ENCODE results near the gene AFF3. TPM values are rescaled to one million over a fixed set of nuclear protein-coding genes. Genes with fewer than 3 reads are reported as not detected.

The AFF3 gene
- total RNA-seq, 2 experiments from 2014 or later = 0.09 to 0.55 TPM

DNA sequence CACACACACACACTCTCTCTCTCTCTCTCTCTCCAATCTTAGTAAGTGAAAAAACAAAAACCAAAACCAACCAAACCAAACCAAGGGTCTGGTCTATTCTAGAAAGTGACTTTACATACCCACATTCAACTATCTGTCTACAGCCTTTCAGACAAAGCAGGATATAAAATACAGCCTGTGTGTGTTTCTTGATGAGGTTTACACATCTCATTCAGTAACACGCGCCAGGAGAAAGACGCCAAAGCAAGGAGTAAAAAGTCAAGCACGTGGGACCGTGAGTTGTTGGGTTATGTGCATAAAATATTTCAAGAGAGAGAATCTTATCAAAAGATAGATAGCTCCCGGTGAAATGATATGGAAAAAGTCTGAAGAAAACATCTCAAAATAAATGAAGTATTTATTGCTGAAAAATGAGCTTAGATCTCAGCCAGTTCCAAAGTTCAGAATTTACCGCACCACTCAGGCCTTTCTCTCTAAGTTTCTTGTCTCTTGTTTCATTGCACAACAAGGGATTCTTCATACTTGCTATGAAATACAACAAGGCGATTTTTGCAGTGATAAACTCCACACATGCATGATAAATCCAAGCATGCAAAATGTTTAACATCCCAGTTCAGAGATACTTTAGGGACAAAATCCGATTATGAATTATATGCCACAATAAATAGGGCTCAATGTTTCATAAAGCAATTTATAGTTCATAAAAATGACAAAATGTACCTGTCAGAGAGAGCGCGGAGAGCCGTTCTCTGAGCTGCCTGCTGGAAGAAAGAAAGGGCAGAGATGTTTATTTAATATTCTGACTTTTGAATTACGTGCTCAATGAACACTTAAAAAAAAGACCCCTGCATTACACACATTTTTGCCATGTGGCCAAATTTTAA, 493.2 kb downstream of the AFF3 start:
- Mint-ChIP-seq H3K9me3 (ENCODE audit: low read depth) (no peaks in the 10 kb centered on the region), H3K27me3 (peaks cover 5% of the 10 kb centered on the region), H3K27ac (no peak overlapping the region), H3K4me3 (no peak overlapping the region), H3K4me1 (no peaks in the 10 kb centered on the region), H3K36me3 (no peaks in the 10 kb centered on the region)
- DNase-seq (no peak), ATAC-seq (no peak)
- CTCF ChIA-PET = no interaction called here

DNA sequence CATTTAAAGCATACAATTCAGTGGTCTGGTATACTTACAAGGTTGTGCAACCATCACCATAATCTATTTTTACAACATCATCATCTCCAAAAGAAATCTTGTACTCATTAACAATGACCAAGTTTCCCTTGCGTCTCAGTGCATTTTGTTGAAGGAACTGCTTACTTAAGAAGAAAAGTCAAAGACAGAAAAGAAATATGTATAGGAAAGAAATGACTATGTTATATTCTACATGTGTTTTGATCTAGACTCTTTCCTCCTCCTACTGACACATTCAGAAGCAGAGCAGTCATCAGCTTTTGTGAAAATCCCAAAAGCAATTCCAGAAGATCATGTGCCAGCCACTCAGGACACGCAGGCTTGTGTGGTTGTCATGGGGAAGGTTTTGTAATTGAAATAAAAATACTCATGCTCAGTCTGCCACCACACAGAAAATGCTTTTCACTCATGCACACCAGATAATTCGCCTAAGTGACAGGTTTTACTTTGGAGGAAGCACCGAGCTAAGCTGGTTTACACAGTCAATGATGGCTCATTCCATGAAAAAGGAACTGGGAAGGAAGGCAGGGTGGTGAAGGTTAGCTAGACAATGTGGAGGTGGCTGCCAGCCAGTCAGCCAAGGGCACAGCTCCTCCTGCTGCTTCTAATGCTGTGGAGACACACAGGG, 494.1 kb downstream of the AFF3 start:
- DNase-seq (no peak), ATAC-seq (no peak)
- no peaks in the 10 kb centered on the region for H3K9me3 Mint-ChIP-seq (ENCODE audit: low read depth)
- no peak overlapping the region for H3K4me3 Mint-ChIP-seq
- CTCF ChIA-PET = no interaction called here
- peaks cover 5% of the 10 kb centered on the region for H3K27me3 Mint-ChIP-seq
- H3K4me1 Mint-ChIP-seq = no peaks in the 10 kb centered on the region
- no peak overlapping the region for H3K27ac Mint-ChIP-seq
- no peaks in the 10 kb centered on the region for H3K36me3 Mint-ChIP-seq

DNA sequence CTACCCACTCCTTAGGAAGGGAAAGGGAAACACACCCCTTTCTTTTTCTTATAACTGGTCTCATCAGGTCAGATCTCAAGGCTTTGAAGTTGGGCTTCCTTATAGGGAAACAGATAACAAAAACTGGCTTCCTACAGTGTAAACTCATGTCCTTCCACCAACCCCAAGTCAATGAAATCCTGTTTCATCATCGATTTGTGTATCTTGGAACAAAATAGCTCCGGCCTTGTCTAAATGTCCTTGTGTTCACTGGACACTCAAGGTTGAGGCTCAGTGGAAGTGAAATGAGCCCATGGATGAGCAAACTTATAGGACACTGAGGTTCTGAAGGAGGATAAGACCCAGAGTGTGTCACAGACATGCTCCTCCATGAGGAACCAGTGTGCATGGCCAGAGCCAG, 496.4 kb downstream of the AFF3 start:
- CTCF ChIA-PET = no interaction called here
- H3K36me3 Mint-ChIP-seq = no peaks in the 10 kb centered on the region
- H3K27ac Mint-ChIP-seq = no peak overlapping the region
- ATAC-seq (no peak), DNase-seq (no peak)
- no peaks in the 10 kb centered on the region for H3K9me3 Mint-ChIP-seq (ENCODE audit: low read depth)
- H3K4me1 Mint-ChIP-seq = no peaks in the 10 kb centered on the region
- H3K4me3 Mint-ChIP-seq = no peak overlapping the region
- peaks cover 5% of the 10 kb centered on the region for H3K27me3 Mint-ChIP-seq

DNA sequence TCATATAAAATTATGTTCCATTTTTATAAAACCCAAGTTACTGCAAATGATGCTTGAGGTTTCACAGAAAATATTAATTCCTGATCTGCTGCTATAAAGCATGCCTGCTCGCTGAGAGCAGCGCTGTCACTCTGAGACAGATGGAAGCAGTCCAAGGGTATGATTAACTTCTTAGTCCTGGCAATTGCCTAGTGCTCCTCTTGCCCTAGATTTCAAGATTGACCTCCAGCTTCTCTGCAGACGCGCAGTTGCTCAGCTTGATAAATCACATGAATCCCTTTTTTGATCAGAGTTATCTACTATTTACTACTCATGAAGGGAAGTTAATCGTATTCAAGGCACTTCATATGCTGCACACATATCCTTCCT, 498.0 kb downstream of the AFF3 start:
- H3K36me3 Mint-ChIP-seq = no peaks in the 10 kb centered on the region
- DNase-seq (no peak), ATAC-seq (no peak)
- peaks cover 5% of the 10 kb centered on the region for H3K27me3 Mint-ChIP-seq
- no peaks in the 10 kb centered on the region for H3K9me3 Mint-ChIP-seq (ENCODE audit: low read depth)
- no peak overlapping the region for H3K4me3 Mint-ChIP-seq
- CTCF ChIA-PET = no interaction called here
- no peak overlapping the region for H3K27ac Mint-ChIP-seq
- no peaks in the 10 kb centered on the region for H3K4me1 Mint-ChIP-seq

DNA sequence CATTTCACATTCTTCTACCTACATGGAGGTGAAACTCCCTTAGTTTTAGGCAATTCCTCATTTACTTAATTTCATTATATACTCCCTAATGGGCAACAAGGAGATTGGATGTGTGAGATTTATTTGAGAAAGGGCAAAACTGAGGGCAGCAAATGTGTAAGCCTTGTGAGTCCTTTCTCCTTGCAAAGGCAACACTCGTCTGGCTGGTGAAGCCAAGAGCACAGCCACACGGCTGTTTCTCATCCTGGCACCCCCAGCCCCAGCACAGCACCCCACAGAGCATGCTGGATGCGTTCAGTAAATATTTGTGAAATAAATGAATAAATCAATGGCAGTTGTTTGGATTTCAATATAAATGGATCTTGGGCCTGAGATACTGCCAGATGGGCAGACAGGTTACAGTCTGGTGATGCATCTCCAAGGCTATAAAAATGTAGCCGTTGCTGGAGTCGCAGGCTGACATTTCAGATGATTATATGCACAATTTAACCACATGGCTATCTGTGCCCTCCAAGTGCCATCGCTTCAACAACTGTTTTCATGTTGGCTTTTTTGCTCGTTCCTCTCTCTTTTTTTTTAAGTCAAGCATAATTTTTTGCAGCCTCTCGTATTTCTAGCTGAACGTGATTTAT, 498.5 kb downstream of the AFF3 start:
- H3K27ac Mint-ChIP-seq = no peak overlapping the region
- H3K4me1 Mint-ChIP-seq = no peaks in the 10 kb centered on the region
- H3K4me3 Mint-ChIP-seq = no peak overlapping the region
- CTCF ChIA-PET = no interaction called here
- peaks cover 4% of the 10 kb centered on the region for H3K27me3 Mint-ChIP-seq
- DNase-seq (peak; percentile 4), ATAC-seq (no peak)
- no peaks in the 10 kb centered on the region for H3K36me3 Mint-ChIP-seq
- no peaks in the 10 kb centered on the region for H3K9me3 Mint-ChIP-seq (ENCODE audit: low read depth)

DNA sequence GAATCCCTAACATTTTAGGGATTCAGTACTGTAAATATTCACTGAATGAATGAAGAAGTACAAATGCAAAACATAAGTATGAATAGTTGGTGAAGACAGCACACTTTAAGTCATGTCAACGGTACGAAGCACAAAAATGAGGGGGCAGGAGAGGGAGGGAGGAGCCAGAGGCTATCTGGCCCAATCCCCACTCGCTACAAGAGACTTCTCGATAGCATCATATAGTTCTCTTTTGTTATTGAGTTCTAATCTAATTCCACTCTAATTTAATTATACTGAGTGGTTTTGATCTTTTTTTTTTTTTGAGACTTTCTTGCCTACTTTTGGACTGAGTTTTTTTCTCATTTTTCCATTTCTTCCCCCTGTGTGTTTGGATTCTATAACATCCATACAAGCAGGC, 500.4 kb downstream of the AFF3 start:
- Mint-ChIP-seq H3K36me3 (no peaks in the 10 kb centered on the region), H3K4me3 (no peak overlapping the region), H3K9me3 (ENCODE audit: low read depth) (no peaks in the 10 kb centered on the region), H3K27me3 (peaks cover 3% of the 10 kb centered on the region), H3K4me1 (no peaks in the 10 kb centered on the region), H3K27ac (no peak overlapping the region)
- CTCF ChIA-PET = no interaction called here
- DNase-seq (no peak), ATAC-seq (no peak)

DNA sequence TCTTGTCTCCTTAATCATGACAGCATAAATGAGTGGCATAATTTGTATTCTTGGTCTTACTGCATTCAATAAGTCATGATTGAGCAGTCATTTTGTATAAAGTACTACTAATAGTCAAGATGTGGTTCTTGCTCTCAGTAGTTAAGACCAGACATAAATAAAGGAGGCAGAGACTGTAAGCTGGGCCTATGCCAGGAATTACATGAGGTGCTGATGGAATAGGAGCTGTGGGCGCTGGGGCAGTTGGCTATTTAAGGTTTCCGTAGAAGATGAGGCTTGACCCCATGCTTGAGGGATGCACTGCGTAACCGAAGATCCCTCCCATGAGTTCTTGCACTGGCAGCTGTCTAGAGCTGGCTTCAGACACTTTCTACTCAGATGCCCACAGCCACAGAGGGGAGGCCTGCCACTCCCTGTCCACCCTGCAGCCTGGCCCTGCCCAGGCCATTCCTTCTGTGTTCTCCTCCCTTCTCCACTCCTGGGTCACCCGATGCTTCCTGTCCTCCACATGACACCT, 501.7 kb downstream of the AFF3 start:
- Mint-ChIP-seq H3K4me1 (no peaks in the 10 kb centered on the region), H3K27me3 (peaks cover 3% of the 10 kb centered on the region), H3K9me3 (ENCODE audit: low read depth) (no peaks in the 10 kb centered on the region), H3K27ac (no peak overlapping the region), H3K4me3 (no peak overlapping the region), H3K36me3 (no peaks in the 10 kb centered on the region)
- CTCF ChIA-PET = no interaction called here
- no peak for DNase-seq
- no peak for ATAC-seq

DNA sequence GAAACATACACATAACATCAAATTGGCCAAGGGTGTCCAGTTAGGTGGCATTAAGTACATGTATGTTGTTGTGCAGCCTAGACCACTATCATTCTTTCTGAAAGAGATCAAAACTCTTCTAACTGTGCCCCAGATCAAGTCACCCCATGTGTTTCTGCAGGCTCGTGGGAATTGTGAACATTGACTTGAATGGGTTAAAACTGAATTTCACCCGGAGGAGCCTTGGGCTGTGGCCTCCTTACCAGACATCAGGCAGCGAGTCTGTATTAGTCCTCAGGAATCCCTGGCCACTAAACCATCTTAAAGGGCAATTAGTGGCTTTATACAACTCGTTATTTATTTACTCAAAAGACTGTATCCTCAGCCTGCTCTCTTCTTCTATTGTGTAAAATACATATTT, 503.6 kb downstream of the AFF3 start:
- Mint-ChIP-seq H3K27me3 (peaks cover 3% of the 10 kb centered on the region), H3K27ac (no peak overlapping the region), H3K9me3 (ENCODE audit: low read depth) (no peaks in the 10 kb centered on the region), H3K4me1 (no peaks in the 10 kb centered on the region), H3K36me3 (no peaks in the 10 kb centered on the region), H3K4me3 (no peak overlapping the region)
- DNase-seq (no peak), ATAC-seq (no peak)
- CTCF ChIA-PET = no interaction called here

DNA sequence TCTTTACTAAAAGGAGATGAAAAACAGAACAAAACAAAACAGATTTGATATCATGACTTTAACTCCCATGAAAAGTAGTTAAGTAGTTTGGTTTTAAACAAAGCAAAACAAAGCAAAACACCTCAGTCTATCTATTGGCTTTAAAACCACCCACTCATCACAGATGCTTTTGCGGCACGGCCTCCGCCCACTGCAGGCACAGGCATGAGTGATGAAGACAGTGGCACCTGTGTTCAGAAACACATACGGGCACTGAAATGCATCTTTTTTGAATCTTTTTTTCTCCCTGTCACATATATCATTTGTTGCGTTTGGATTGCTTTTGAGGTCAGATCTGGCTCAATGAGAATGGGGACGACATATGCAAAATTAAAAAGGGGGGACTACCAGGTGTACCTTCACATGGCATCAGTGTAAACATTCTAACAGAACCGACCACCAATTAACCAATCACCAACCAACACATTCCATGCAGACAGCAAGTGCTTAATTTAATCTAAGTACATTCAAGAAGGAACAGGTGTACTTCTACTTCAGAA, 505.2 kb downstream of the AFF3 start:
- no peaks in the 10 kb centered on the region for H3K4me1 Mint-ChIP-seq
- H3K36me3 Mint-ChIP-seq = no peaks in the 10 kb centered on the region
- CTCF ChIA-PET = no interaction called here
- peaks cover 6% of the 10 kb centered on the region for H3K9me3 Mint-ChIP-seq (ENCODE audit: low read depth)
- no peak overlapping the region for H3K4me3 Mint-ChIP-seq
- H3K27me3 Mint-ChIP-seq = peaks cover 3% of the 10 kb centered on the region
- ATAC-seq (no peak), DNase-seq (no peak)
- no peak overlapping the region for H3K27ac Mint-ChIP-seq

DNA sequence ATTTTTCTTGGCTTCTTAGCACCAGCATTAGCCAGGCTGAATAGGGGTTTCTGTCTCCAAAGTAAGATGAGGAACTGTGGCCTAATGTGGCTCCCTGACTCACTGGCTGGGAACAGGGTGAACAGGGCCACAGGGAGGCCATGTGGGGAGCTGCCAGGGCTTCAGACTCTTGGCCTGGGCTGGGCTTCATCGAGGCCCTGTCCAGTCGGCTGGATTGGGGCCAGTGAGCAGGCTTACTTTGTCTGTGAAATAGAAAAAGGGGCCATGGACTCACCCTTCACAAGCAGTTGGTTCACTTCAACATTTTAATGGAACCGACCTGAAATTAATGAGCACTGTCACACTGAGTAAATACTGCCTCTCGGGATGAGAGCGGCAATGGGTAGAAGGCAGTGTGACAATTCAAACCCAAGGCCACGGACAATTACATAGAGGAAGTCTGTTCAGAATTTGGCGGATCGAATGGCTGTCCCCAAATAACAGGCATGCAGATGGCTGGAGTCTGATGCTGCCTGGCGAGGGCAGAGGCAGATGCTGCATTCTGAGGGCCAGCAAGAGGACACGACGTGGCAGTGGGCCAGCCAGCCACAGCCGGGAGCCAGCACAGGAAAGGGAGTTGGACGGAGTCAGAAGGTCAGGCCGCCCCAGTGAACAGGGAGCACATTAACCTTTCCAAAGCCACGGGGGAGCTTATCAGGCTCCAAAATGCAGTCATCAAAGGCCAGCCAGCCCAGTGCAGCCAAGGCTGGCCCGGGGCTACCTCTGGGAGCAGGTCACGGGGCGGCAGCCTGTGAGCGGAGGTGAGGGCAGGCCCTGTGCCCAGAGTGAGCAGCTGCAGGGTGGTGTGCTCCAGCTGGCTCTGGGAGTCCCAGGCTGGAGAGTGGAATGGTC, 506.0 kb downstream of the AFF3 start:
- H3K4me1 Mint-ChIP-seq = no peaks in the 10 kb centered on the region
- peaks cover 3% of the 10 kb centered on the region for H3K27me3 Mint-ChIP-seq
- ATAC-seq = no peak
- DNase-seq = no peak
- CTCF ChIA-PET = no interaction called here
- H3K4me3 Mint-ChIP-seq = no peak overlapping the region
- peaks cover 6% of the 10 kb centered on the region for H3K9me3 Mint-ChIP-seq (ENCODE audit: low read depth)
- H3K36me3 Mint-ChIP-seq = no peaks in the 10 kb centered on the region
- no peak overlapping the region for H3K27ac Mint-ChIP-seq

DNA sequence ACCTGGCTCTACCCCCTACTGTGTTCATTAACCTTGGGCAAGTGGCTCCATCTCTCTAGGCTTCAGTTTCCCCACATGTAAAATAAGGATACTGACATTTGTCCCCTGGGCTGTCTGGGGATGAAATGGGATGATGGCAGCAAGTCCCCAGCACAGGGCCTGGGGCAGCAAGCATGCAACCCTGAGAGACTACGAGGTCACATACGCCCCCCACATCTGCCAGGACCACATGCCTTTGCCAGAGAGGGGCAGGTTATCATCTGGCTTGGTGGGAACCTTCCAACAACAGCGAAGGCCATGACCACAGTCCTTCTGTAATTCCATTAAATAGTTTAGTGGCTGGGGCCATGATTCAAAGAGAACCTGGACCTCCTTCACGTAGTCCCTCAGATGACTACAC, 506.7 kb downstream of the AFF3 start:
- no peak for DNase-seq
- Mint-ChIP-seq H3K9me3 (ENCODE audit: low read depth) (peaks cover 6% of the 10 kb centered on the region), H3K4me1 (no peaks in the 10 kb centered on the region), H3K4me3 (no peak overlapping the region), H3K36me3 (no peaks in the 10 kb centered on the region), H3K27me3 (peaks cover 3% of the 10 kb centered on the region), H3K27ac (no peak overlapping the region)
- no peak for ATAC-seq
- CTCF ChIA-PET = no interaction called here

DNA sequence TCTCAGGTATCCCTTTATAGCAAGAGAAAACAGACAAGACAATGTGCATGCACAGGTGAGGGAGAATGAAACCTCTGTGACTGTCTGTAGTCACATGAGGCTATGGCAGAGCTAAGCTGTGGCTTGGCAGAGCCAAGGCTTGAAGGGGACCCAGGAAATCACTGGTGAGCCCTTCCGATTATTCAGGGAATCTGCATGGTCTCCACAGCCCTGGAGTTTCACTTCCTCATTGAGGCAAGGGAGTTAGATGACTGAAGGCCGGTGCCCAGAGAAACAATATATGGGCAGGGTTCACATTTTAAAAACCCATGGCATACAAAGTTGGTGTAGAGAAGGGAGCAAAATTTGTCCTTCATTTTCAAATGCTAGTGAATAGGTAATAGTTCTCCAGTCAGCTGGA, 508.2 kb downstream of the AFF3 start:
- H3K36me3 Mint-ChIP-seq = no peaks in the 10 kb centered on the region
- H3K4me1 Mint-ChIP-seq = no peaks in the 10 kb centered on the region
- H3K27me3 Mint-ChIP-seq = peaks cover 3% of the 10 kb centered on the region
- no peak for ATAC-seq
- no peak overlapping the region for H3K27ac Mint-ChIP-seq
- no peak overlapping the region for H3K4me3 Mint-ChIP-seq
- CTCF ChIA-PET = no interaction called here
- H3K9me3 Mint-ChIP-seq (ENCODE audit: low read depth) = peaks cover 6% of the 10 kb centered on the region
- DNase-seq = no peak

DNA sequence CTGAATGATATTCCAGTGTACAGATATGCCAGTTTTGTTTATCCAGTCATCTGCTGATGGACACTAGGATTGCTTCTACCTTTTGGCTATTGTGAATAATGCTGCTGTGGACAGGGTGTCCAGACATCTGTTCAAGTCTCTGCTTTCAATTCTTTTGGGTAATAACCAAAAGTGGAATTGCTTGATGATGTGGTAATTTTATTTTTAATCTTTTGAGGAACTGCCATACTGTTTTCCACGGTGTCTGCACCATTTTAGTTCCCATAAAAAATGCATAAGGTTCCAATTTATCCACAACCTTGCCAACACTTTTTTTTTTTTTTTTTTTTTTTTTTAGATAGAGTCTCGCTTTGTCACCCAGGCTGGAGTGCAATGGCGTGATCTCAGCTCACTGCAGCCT, 510.7 kb downstream of the AFF3 start:
- CTCF ChIA-PET = no interaction called here
- Mint-ChIP-seq H3K9me3 (ENCODE audit: low read depth) (peaks cover 6% of the 10 kb centered on the region), H3K36me3 (no peaks in the 10 kb centered on the region), H3K27ac (no peak overlapping the region), H3K27me3 (peaks cover 2% of the 10 kb centered on the region), H3K4me3 (no peak overlapping the region), H3K4me1 (no peaks in the 10 kb centered on the region)
- no peak for DNase-seq
- no peak for ATAC-seq
